Measurements from ENCODE around the gene NFX1. TPM values are rescaled to one million over a fixed set of nuclear protein-coding genes. Genes with fewer than 3 reads are reported as not detected.

The NFX1 gene
- total and polyA plus RNA-seq, 2 donors (not counting 1 experiment from before 2014, with no cell fraction given) = 67.6 to 76.3 TPM

GRCh38 chr9:33375238-33375840 is 85.0 kb downstream of the NFX1 start:
- H3K27ac Mint-ChIP-seq = no peak overlapping the region

More at GRCh38 chr9:33375238-33375840, 85.0 kb downstream of the NFX1 start:
- H3K9me3 ChIP-seq (ENCODE audit: control extremely low read depth in 1 of 3, control insufficient read depth in 2 of 3, insufficient read depth in 1 of 3, low read length in 2 of 3) = no peaks in the 10 kb centered on the region
- H4K20me1 ChIP-seq (ENCODE audit: control insufficient read depth, insufficient read depth, low read length, poor library complexity, severe bottlenecking) = no peaks in the 10 kb centered on the region
- no peaks in the 10 kb centered on the region for H3K27me3 Mint-ChIP-seq
- ATAC-seq (ENCODE audit: low read depth) (peak; percentile 23), DNase-seq (no peak)
- no peaks in the 10 kb centered on the region for H3K9me3 Mint-ChIP-seq (ENCODE audit: insufficient read depth)
- POLR2A ChIA-PET = interaction anchor here (0.7 kb wide), 1 partner anchor 50 kb away, joined by 4 read pairs; no protein-coding TSS in a partner anchor
- H3K79me2 ChIP-seq (ENCODE audit: control insufficient read depth, insufficient read depth, low read length) = no peaks in the 10 kb centered on the region
- H3K4me3 ChIP-seq (ENCODE audit: control extremely low read depth in 1 of 5, extremely low read depth in 1 of 5, insufficient read depth in 1 of 5, low read depth in 2 of 5, low read length in 4 of 5) = no peak overlapping the region
- H3K27ac ChIP-seq (ENCODE audit: low read length in 2 of 2) = no peak overlapping the region
- TF ChIP-seq CTCF (IDR thresholded peaks at IDR 0.05) (peak; percentile 59), EZH2 (IDR thresholded peaks at IDR 0.05; ENCODE audit: borderline replicate concordance, insufficient read depth, low read depth, low read length, poor library complexity, severe bottlenecking) (no peak)
- peaks cover 0 to 7% of the 10 kb centered on the region in 2 donors for H3K4me1 ChIP-seq (ENCODE audit: control insufficient read depth in 2 of 2, insufficient read depth in 2 of 2, low read length in 2 of 2)
- peak overlapping the region; percentile 25 for H3K4me2 ChIP-seq (replicated peaks; ENCODE audit: low read depth, low read length, poor library complexity, severe bottlenecking)
- H3K36me3 ChIP-seq (replicated peaks in 1 of 2; ENCODE audit: control extremely low read depth in 1 of 2, control insufficient read depth in 1 of 2, extremely low read depth in 1 of 2, insufficient read depth in 2 of 2, low read length in 1 of 2) = peaks cover 0 to 15% of the 10 kb centered on the region in 2 experiments
- 67% methylated on average over 15 of the region's 15 CpGs for WGBS (ENCODE audit: insufficient coverage)
- H3K4me1 Mint-ChIP-seq = peaks cover 5% of the 10 kb centered on the region
- H3K27me3 ChIP-seq (replicated peaks in 1 of 4; ENCODE audit: control extremely low read depth in 1 of 4, control insufficient read depth in 3 of 4, insufficient read depth in 4 of 4, low read length in 3 of 4) = no peaks in the 10 kb centered on the region
- CTCF ChIA-PET = interaction anchor here (0.7 to 3.8 kb wide), 17 partner anchors 10 to 1744 kb away, joined by 3 to 17 read pairs (median 4); partner anchors contain the start of gene NOL6
- H3K9ac ChIP-seq (ENCODE audit: low read length) = no peak overlapping the region
- H3K4me3 Mint-ChIP-seq = peak overlapping the region; percentile 56
- H2AFZ ChIP-seq (ENCODE audit: insufficient read depth, low read depth, low read length, poor library complexity, severe bottlenecking) = peak overlapping the region; percentile 36
- intact Hi-C loops (cut with micrococcal nuclease) = no loop called here
